Type B pancreatic cell (in vitro differentiated cells): Measurements from ENCODE around the gene OGFOD3. TPM values are rescaled to one million over a fixed set of nuclear protein-coding genes. Genes with fewer than 3 reads are reported as not detected.
A peak's percentile ranks its signal among the peaks of the same experiment; 100 is the strongest.
"Not testable (repeated sequence)": the region's sequence is repeated elsewhere in the genome, so short reads cannot be mapped to it uniquely, and the experiment has no call there.

Source experiments
- DNase-seq: peaks from one replicate; pipeline ENCODE4 v3.0.0; 2021; ENCODE audit warnings: mixed read lengths; ENCODE audit not compliant: unreplicated experiment; ENCODE audit errors: extremely low spot score
- H3K27ac Mint-ChIP-seq: 2 replicates; pipeline ENCODE4 v1.8.0; 2021; ENCODE audit warnings: mild to moderate bottlenecking, mixed read lengths
- H3K27me3 Mint-ChIP-seq: 2 replicates; pipeline ENCODE4 v1.8.0; 2021; ENCODE audit warnings: mixed read lengths
- H3K36me3 Mint-ChIP-seq: 2 replicates; pipeline ENCODE4 v1.8.0; 2021; ENCODE audit warnings: mixed read lengths
- H3K4me1 Mint-ChIP-seq: one replicate; pipeline ENCODE4 v1.8.0; 2021; ENCODE audit warnings: mixed read lengths; ENCODE audit not compliant: unreplicated experiment
- H3K4me3 Mint-ChIP-seq: 2 replicates; pipeline ENCODE4 v1.8.0; 2021; ENCODE audit warnings: mild to moderate bottlenecking, mixed read lengths
- H3K9me3 Mint-ChIP-seq: 2 replicates; pipeline ENCODE4 v1.8.0; 2021; ENCODE audit warnings: mixed read lengths
- CTCF ChIP-seq: fragments of 200-600 bp; sonication (generic); conservative IDR thresholded peaks from 2 replicates; pipeline ENCODE4 v1.5.0; 2021; ENCODE audit warnings: antibody characterized with exemption, mild to moderate bottlenecking
- total RNA-seq: library from RNA; stranded (reverse); gene quantifications from 2 replicates; pipeline ENCODE4 v1.2.1, GENCODE V29; 2021; ENCODE audit warnings: low replicate concordance

OGFOD3 gene
- total RNA-seq, 1 donor from 2014 or later: 31.6 TPM

GRCh38 chr17:82461827-82462524 is 43.6 kb upstream of the OGFOD3 start:
- TF ChIP-seq CTCF: no peak
- Mint-ChIP-seq H3K36me3 (peaks cover 22% of the 10 kb centered on the region), H3K4me3 (peak overlapping the region; percentile 60), H3K9me3 (no peaks in the 10 kb centered on the region), H3K27ac (peak overlapping the region; percentile 81), H3K27me3 (no peaks in the 10 kb centered on the region), H3K4me1 (peaks cover 20% of the 10 kb centered on the region)
- DNase-seq: no peak

- Mint-ChIP-seq H3K4me1 (peaks cover 22% of the 10 kb centered on the region), H3K36me3 (peaks cover 14% of the 10 kb centered on the region), H3K4me3 (peak overlapping the region; percentile 96)
- H3K27me3 Mint-ChIP-seq, H3K27ac Mint-ChIP-seq, H3K9me3 Mint-ChIP-seq, DNase-seq: not testable (repeated sequence)
These were observed 41.5 kb upstream of the OGFOD3 start for GRCh38 chr17:82459936-82460335.

GRCh38 chr17:82458885-82459424 is 40.6 kb upstream of the OGFOD3 start:
- H3K4me1 Mint-ChIP-seq: peaks cover 22% of the 10 kb centered on the region
- TF ChIP-seq CTCF: no peak
- DNase-seq: no peak
- H3K36me3 Mint-ChIP-seq: peaks cover 7% of the 10 kb centered on the region
- no peaks in the 10 kb centered on the region for H3K9me3 Mint-ChIP-seq
- peak overlapping the region; percentile 87 for H3K27ac Mint-ChIP-seq
- H3K4me3 Mint-ChIP-seq: peak overlapping the region; percentile 96
- no peaks in the 10 kb centered on the region for H3K27me3 Mint-ChIP-seq

GRCh38 chr17:82458179-82458884 is 39.9 kb upstream of the OGFOD3 start, which contains the start of gene NARF:
TSS of gene NARF (plus strand) at chr17:82458741. CDS start at chr17:82458804, 63 bp downstream.
- Mint-ChIP-seq H3K4me1 (peaks cover 22% of the 10 kb centered on the region), H3K36me3 (peaks cover 6% of the 10 kb centered on the region), H3K27me3 (no peaks in the 10 kb centered on the region), H3K4me3 (peak within 1 kb of the TSS; percentile 96), H3K9me3 (no peaks in the 10 kb centered on the region), H3K27ac (peak within 1 kb of the TSS; percentile 97)
- TF ChIP-seq CTCF: no peak
- peak; percentile 98 for DNase-seq

GRCh38 chr17:82457929-82458178 is 39.5 kb upstream of the OGFOD3 start:
- DNase-seq: no peak

More at GRCh38 chr17:82457929-82458178, 39.5 kb upstream of the OGFOD3 start:
- TF ChIP-seq CTCF: no peak
- H3K4me1 Mint-ChIP-seq: peaks cover 22% of the 10 kb centered on the region
- H3K4me3 Mint-ChIP-seq: peak overlapping the region; percentile 88
- H3K27ac Mint-ChIP-seq: peak overlapping the region; percentile 97
- H3K9me3 Mint-ChIP-seq: no peaks in the 10 kb centered on the region
- peaks cover 6% of the 10 kb centered on the region for H3K36me3 Mint-ChIP-seq
- H3K27me3 Mint-ChIP-seq: no peaks in the 10 kb centered on the region
